ENCODE measurements around the gene B4GALNT3.
A peak's percentile ranks its signal among the peaks of the same experiment; 100 is the strongest.

B4GALNT3 gene

DNA sequence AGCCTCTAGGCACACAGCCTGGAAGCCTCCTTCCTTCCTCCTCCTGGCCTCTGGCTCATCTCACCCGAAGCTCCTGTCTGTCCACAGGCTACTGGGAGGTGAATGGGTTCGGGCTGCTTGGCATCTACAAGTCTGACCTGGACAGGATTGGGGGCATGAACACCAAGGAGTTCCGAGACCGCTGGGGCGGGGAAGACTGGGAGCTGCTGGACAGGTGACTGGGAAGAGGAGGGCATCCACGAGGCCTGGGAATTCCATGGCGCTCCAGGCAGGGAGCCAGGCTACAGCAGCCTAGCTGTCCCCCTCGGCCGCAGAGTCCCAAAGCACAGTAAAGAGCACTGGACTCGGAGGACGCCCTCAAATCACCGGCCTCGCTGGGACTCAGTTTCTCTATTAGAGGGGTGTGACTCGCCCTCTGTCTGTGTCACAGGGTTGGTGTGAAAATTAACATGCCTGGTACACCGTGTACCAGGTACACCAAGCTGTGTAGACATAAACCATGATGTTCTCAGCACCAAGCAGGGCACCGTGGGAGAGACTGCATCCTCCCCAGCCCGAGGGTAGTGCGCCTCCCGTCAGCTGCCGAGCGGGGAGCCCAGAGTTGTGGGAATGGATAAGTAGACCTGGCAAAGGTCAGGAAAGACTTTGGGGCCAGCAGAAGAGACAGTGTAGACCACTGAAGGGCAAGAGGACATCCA is 99.6 kb downstream of the B4GALNT3 start:
- no peak overlapping the region for H3K4me3 Mint-ChIP-seq
- peak overlapping the region; percentile 56 for H3K27ac Mint-ChIP-seq
- H3K36me3 Mint-ChIP-seq, result no peaks in the 10 kb centered on the region
- H3K27me3 Mint-ChIP-seq, result peaks cover 0 to 8% of the 10 kb centered on the region in 2 donors
- H3K4me1 Mint-ChIP-seq, result peaks cover 30 to 35% of the 10 kb centered on the region in 2 donors
- no peaks in the 10 kb centered on the region for H3K9me3 Mint-ChIP-seq
- DNase-seq, result no peak
- no peak for ATAC-seq (replicated peaks)

GRCh38 chr12:559906-560455 is 100.2 kb downstream of the B4GALNT3 start:
- Mint-ChIP-seq H3K4me3 (no peak overlapping the region), H3K36me3 (no peaks in the 10 kb centered on the region), H3K27ac (peak overlapping the region; percentile 56), H3K4me1 (peaks cover 31 to 36% of the 10 kb centered on the region in 2 donors), H3K27me3 (peaks cover 0 to 8% of the 10 kb centered on the region in 2 donors), H3K9me3 (no peaks in the 10 kb centered on the region)
- DNase-seq (no peak), ATAC-seq (replicated peaks) (no peak)

GRCh38 chr12:560691-561390 is 101.1 kb downstream of the B4GALNT3 start:
- ATAC-seq (replicated peaks), result no peak
- Mint-ChIP-seq H3K9me3 (no peaks in the 10 kb centered on the region), H3K27me3 (peaks cover 0 to 8% of the 10 kb centered on the region in 2 donors), H3K27ac (no peak overlapping the region), H3K36me3 (no peaks in the 10 kb centered on the region), H3K4me3 (no peak overlapping the region), H3K4me1 (peaks cover 31 to 36% of the 10 kb centered on the region in 2 donors)
- DNase-seq, result no peak

GRCh38 chr12:561391-561705 is 101.6 kb downstream of the B4GALNT3 start:
- peaks cover 31 to 36% of the 10 kb centered on the region in 2 donors for H3K4me1 Mint-ChIP-seq
- no peaks in the 10 kb centered on the region for H3K36me3 Mint-ChIP-seq
- H3K4me3 Mint-ChIP-seq, result no peak overlapping the region
- no peak overlapping the region for H3K27ac Mint-ChIP-seq
- no peak for ATAC-seq (replicated peaks)
- H3K9me3 Mint-ChIP-seq, result no peaks in the 10 kb centered on the region
- DNase-seq, result no peak
- H3K27me3 Mint-ChIP-seq, result peaks cover 0 to 8% of the 10 kb centered on the region in 2 donors

- DNase-seq, result no peak
- Mint-ChIP-seq H3K27me3 (peaks cover 0 to 8% of the 10 kb centered on the region in 2 donors), H3K27ac (no peak overlapping the region), H3K9me3 (no peaks in the 10 kb centered on the region), H3K4me1 (peaks cover 31 to 36% of the 10 kb centered on the region in 2 donors), H3K36me3 (no peaks in the 10 kb centered on the region), H3K4me3 (peak overlapping the region; percentile 58 to 63)
- peak; percentile 24 to 36 for ATAC-seq (replicated peaks)
Observed at GRCh38 chr12:561908-562593, 102.3 kb downstream of the B4GALNT3 start.

DNA sequence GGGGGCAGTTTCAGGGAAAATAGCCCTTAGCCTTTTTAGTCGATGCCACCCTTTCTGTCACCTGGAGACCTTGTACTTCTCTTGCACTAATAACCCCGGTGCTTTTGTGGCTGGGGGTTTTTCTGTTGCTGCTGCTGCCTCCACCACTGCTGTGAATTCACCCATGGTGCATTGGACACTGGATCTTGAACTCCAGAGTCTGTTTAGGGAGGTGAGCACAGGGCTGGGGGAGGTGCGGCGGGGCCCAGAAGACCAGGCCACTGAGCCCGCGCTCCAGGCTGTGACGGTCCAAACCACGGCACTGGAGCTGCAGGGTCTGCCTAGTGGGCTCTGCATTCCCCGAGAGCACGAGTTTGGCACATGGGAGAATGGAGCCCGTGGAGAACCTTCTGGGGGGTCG is 102.9 kb downstream of the B4GALNT3 start:
- Mint-ChIP-seq H3K27ac (no peak overlapping the region), H3K36me3 (no peaks in the 10 kb centered on the region), H3K9me3 (no peaks in the 10 kb centered on the region), H3K4me1 (peaks cover 31 to 36% of the 10 kb centered on the region in 2 donors), H3K4me3 (peak overlapping the region; percentile 15 to 31), H3K27me3 (peaks cover 0 to 8% of the 10 kb centered on the region in 2 donors)
- DNase-seq (no peak), ATAC-seq (replicated peaks) (peak; percentile 28 to 45)

- Mint-ChIP-seq H3K36me3 (no peaks in the 10 kb centered on the region), H3K4me3 (peak overlapping the region in 1 of 2 donors; percentile 15), H3K4me1 (peaks cover 31 to 36% of the 10 kb centered on the region in 2 donors), H3K9me3 (no peaks in the 10 kb centered on the region), H3K27ac (peak overlapping the region; percentile 32), H3K27me3 (peaks cover 2 to 8% of the 10 kb centered on the region in 2 donors)
- DNase-seq (no peak), ATAC-seq (replicated peaks) (peak; percentile 52 to 60)
Observed at GRCh38 chr12:563250-563781, 103.6 kb downstream of the B4GALNT3 start.

GRCh38 chr12:563787-564298 is 104.1 kb downstream of the B4GALNT3 start:
- no peak overlapping the region for H3K27ac Mint-ChIP-seq
- H3K9me3 Mint-ChIP-seq, result no peaks in the 10 kb centered on the region
- no peaks in the 10 kb centered on the region for H3K36me3 Mint-ChIP-seq
- DNase-seq, result no peak
- ATAC-seq (replicated peaks), result peak in 1 of 2 donors; percentile 15
- peaks cover 31 to 36% of the 10 kb centered on the region in 2 donors for H3K4me1 Mint-ChIP-seq
- H3K4me3 Mint-ChIP-seq, result peak overlapping the region in 1 of 2 donors; percentile 15
- peaks cover 4 to 6% of the 10 kb centered on the region in 2 donors for H3K27me3 Mint-ChIP-seq

GRCh38 chr12:565161-565560 is 105.4 kb downstream of the B4GALNT3 start:
- ATAC-seq (replicated peaks) (no peak), DNase-seq (no peak)
- no peak overlapping the region for H3K4me3 Mint-ChIP-seq
- H3K27ac Mint-ChIP-seq, result no peak overlapping the region
- H3K36me3 Mint-ChIP-seq, result no peaks in the 10 kb centered on the region
- peaks cover 26 to 38% of the 10 kb centered on the region in 2 donors for H3K4me1 Mint-ChIP-seq
- H3K27me3 Mint-ChIP-seq, result peaks cover 0 to 4% of the 10 kb centered on the region in 2 donors
- no peaks in the 10 kb centered on the region for H3K9me3 Mint-ChIP-seq

DNA sequence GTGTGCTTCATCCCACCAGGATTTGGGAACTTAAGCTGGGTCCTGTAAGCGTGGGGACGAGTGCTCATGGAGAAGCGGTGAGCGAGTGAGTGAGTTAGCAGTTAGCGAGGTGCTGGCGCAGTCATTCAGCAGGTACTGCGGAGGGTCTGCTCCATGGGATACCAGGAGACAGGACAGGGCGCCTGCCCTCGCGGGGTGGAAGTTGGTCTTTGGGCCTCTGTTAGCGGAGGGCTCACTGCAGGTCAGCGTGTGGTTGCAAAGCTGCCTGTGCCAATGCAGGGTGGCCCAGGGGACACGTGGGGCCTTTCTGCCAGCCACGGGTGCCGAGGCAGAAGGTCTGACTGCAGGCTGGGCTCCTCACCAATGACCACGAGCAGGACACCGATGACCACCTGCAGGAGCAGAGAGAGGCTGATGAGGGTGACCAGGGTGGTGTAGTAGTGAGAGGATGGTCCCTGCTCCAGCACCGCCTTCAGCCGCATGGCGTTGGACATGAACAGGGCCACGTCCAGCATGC is 105.9 kb downstream of the B4GALNT3 start:
- ATAC-seq (replicated peaks) (no peak), DNase-seq (no peak)
- no peaks in the 10 kb centered on the region for H3K36me3 Mint-ChIP-seq

GRCh38 chr12:568486-568885 is 108.7 kb downstream of the B4GALNT3 start:
- Mint-ChIP-seq H3K4me3 (no peak overlapping the region), H3K27me3 (peaks cover 0 to 4% of the 10 kb centered on the region in 2 donors), H3K27ac (peak overlapping the region; percentile 34), H3K4me1 (peaks cover 12 to 19% of the 10 kb centered on the region in 2 donors), H3K36me3 (no peaks in the 10 kb centered on the region), H3K9me3 (no peaks in the 10 kb centered on the region)
- DNase-seq (no peak), ATAC-seq (replicated peaks) (no peak)

More for the DNA sequence above, 105.9 kb downstream of the B4GALNT3 start:
- peaks cover 26 to 37% of the 10 kb centered on the region in 2 donors for H3K4me1 Mint-ChIP-seq
- H3K27ac Mint-ChIP-seq, result no peak overlapping the region
- no peak overlapping the region for H3K4me3 Mint-ChIP-seq
- H3K27me3 Mint-ChIP-seq, result peaks cover 0 to 4% of the 10 kb centered on the region in 2 donors
- H3K9me3 Mint-ChIP-seq, result no peaks in the 10 kb centered on the region

DNA sequence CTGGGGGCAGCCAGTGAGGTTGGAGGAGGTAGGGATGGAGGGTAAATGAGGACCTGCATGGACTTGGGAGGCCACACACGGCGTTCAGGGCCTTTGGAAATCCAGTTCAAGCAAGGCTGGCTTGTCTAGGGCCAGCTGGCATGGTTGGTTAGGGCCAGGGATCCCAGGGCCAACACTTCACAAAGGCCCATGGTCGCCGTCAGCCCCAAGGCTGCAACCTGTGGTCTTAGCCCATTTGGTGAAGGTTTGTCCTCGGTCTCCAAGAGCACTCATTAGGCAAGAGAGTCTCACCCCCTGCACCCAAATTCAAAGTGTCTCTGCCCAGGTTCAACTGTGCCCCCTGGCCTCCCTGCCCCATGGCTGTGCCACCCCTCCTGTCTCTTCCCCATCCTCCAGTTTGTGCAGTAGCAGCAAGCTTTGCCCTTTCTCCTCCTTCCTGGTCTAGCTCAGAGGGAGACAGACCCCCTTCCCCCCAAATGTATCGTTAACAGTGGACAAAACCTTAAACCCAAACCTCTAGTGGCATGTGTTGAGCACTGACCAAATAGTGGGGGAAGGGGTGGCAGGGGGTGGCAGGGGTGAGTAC is 109.4 kb downstream of the B4GALNT3 start:
- no peak for ATAC-seq (replicated peaks)
- no peak overlapping the region for H3K4me3 Mint-ChIP-seq
- DNase-seq, result no peak
- H3K36me3 Mint-ChIP-seq, result no peaks in the 10 kb centered on the region
- no peaks in the 10 kb centered on the region for H3K9me3 Mint-ChIP-seq
- peaks cover 5 to 12% of the 10 kb centered on the region in 2 donors for H3K4me1 Mint-ChIP-seq
- peaks cover 0 to 4% of the 10 kb centered on the region in 2 donors for H3K27me3 Mint-ChIP-seq
- no peak overlapping the region for H3K27ac Mint-ChIP-seq

DNA sequence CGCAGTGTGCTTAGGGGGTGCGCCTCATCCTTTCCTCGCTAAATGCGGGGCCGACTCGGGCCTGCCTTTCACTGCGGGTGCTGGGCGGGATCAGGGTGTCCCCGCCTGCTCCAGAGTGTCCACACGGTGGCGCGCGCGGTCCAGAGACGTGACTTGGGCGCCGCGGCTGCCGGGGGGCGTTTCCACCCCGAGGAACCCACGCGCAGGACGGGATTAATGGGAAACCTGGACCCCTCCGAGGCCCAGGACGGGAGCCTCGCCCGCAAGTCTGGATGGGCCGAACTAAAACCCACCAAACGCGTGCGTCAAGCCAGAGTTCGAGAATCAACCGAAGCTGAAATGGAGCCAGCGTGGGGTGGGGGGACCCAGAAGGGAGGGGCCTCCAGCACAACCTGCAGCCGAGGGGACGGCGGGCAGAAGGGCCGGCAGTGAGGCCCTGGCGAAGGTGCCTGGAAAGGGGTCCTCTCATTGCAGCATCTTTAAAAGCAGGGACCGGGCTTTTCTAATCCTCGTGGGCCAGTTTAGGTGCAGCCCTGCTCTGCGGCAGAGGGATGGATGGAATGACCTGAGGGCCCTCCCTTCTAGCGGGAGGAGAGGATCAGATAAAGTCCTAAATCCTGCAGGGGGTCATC is 110.2 kb downstream of the B4GALNT3 start:
- peak overlapping the region; percentile 67 for H3K27ac Mint-ChIP-seq
- H3K4me3 Mint-ChIP-seq, result peak overlapping the region; percentile 86 to 89
- peaks cover 2 to 9% of the 10 kb centered on the region in 2 donors for H3K4me1 Mint-ChIP-seq
- peaks cover 0 to 4% of the 10 kb centered on the region in 2 donors for H3K27me3 Mint-ChIP-seq
- peak; percentile 68 for DNase-seq
- no peaks in the 10 kb centered on the region for H3K9me3 Mint-ChIP-seq
- ATAC-seq (replicated peaks), result peak; percentile 95
- H3K36me3 Mint-ChIP-seq, result no peaks in the 10 kb centered on the region

All from stimulated activated naive B cell treated with anti-CD40 and anti-IgM and Interleukin-4, amounts not matched to agents 10 μg/mL and 1 μg/mL and 100 μg/mL, for 72 hours (primary cell).